Muscle layer of duodenum (tissue), 2 donors: ENCODE data around the gene LRRC4C.

Experiments
- H3K27ac ChIP-seq: one replicate; pipeline ENCODE4 v1.7.0; 2013; ENCODE audit warnings: mild to moderate bottlenecking, low read length
- H3K27me3 ChIP-seq: one replicate; pipeline ENCODE4 v1.7.0; 2013; ENCODE audit warnings: low read depth, mild to moderate bottlenecking, control low read depth, low read length
- H3K36me3 ChIP-seq, 2 donors: one replicate each; pipeline ENCODE4 v1.7.0; 2013; ENCODE audit warnings: low read length in 2 of 2, control low read depth in 1 of 2, mild to moderate bottlenecking in 1 of 2; ENCODE audit not compliant: insufficient read depth in 2 of 2, control insufficient read depth in 1 of 2
- H3K4me1 ChIP-seq, 2 donors: one replicate each; pipeline ENCODE4 v1.7.0; 2013; ENCODE audit warnings: low read length in 2 of 2, mild to moderate bottlenecking in 2 of 2, control low read depth in 1 of 2, moderate library complexity in 1 of 2; ENCODE audit not compliant: insufficient read depth in 2 of 2, control insufficient read depth in 1 of 2
- H3K4me3 ChIP-seq, 2 donors: one replicate each; pipeline ENCODE4 v1.7.0; 2013; ENCODE audit warnings: low read length in 2 of 2, low read depth in 1 of 2, mild to moderate bottlenecking in 1 of 2
- H3K9me3 ChIP-seq, 2 donors: one replicate each; pipeline ENCODE4 v1.7.0; 2013; ENCODE audit warnings: low read length in 2 of 2, control low read depth in 1 of 2, mild to moderate bottlenecking in 1 of 2; ENCODE audit not compliant: control insufficient read depth in 1 of 2
- donor health status: healthy.

LRRC4C gene

GRCh38 chr11:40679276-40679675 is 780.2 kb downstream of the LRRC4C start:
- no peaks in the 10 kb centered on the region for H3K27me3 ChIP-seq
- no peaks in the 10 kb centered on the region for H3K36me3 ChIP-seq
- H3K4me3 ChIP-seq, result no peak overlapping the region
- H3K9me3 ChIP-seq, result no peaks in the 10 kb centered on the region
- H3K4me1 ChIP-seq, result no peaks in the 10 kb centered on the region
- H3K27ac ChIP-seq, result no peak overlapping the region

- H3K4me1 ChIP-seq, result no peaks in the 10 kb centered on the region
- H3K4me3 ChIP-seq, result no peak overlapping the region
- H3K36me3 ChIP-seq, result no peaks in the 10 kb centered on the region
- no peak overlapping the region for H3K27ac ChIP-seq
- H3K9me3 ChIP-seq, result peaks cover 0 to 3% of the 10 kb centered on the region in 2 donors
- no peaks in the 10 kb centered on the region for H3K27me3 ChIP-seq
Measured at GRCh38 chr11:40647295-40647694, 812.2 kb downstream of the LRRC4C start.

- Histone ChIP-seq H3K4me1 (no peaks in the 10 kb centered on the region), H3K4me3 (no peak overlapping the region), H3K36me3 (no peaks in the 10 kb centered on the region), H3K27ac (no peak overlapping the region), H3K27me3 (no peaks in the 10 kb centered on the region), H3K9me3 (no peaks in the 10 kb centered on the region)
Measured at GRCh38 chr11:40642284-40642683, 817.2 kb downstream of the LRRC4C start.

GRCh38 chr11:40619654-40620053 is 839.8 kb downstream of the LRRC4C start:
- H3K36me3 ChIP-seq, result no peaks in the 10 kb centered on the region
- H3K4me1 ChIP-seq, result no peaks in the 10 kb centered on the region
- H3K4me3 ChIP-seq, result no peak overlapping the region
- no peak overlapping the region for H3K27ac ChIP-seq
- no peaks in the 10 kb centered on the region for H3K27me3 ChIP-seq
- H3K9me3 ChIP-seq, result no peaks in the 10 kb centered on the region

GRCh38 chr11:40606800-40607199 is 852.7 kb downstream of the LRRC4C start:
- peaks cover 5 to 17% of the 10 kb centered on the region in 2 donors for H3K9me3 ChIP-seq

GRCh38 chr11:40602866-40603552 is 856.4 kb downstream of the LRRC4C start:
- Histone ChIP-seq H3K27ac (no peak overlapping the region), H3K27me3 (no peaks in the 10 kb centered on the region), H3K9me3 (peaks cover 5 to 17% of the 10 kb centered on the region in 2 donors), H3K4me1 (no peaks in the 10 kb centered on the region), H3K36me3 (no peaks in the 10 kb centered on the region), H3K4me3 (no peak overlapping the region)

More at GRCh38 chr11:40606800-40607199, 852.7 kb downstream of the LRRC4C start:
- Histone ChIP-seq H3K27ac (no peak overlapping the region), H3K27me3 (no peaks in the 10 kb centered on the region), H3K36me3 (no peaks in the 10 kb centered on the region), H3K4me3 (peak overlapping the region in 1 of 2 donors; percentile 20), H3K4me1 (no peaks in the 10 kb centered on the region)

GRCh38 chr11:40597546-40598113 is 861.8 kb downstream of the LRRC4C start:
- Histone ChIP-seq H3K36me3 (no peaks in the 10 kb centered on the region), H3K27me3 (no peaks in the 10 kb centered on the region), H3K27ac (no peak overlapping the region), H3K4me1 (no peaks in the 10 kb centered on the region), H3K4me3 (no peak overlapping the region), H3K9me3 (no peaks in the 10 kb centered on the region)

- no peaks in the 10 kb centered on the region for H3K4me1 ChIP-seq
- H3K36me3 ChIP-seq, result no peaks in the 10 kb centered on the region
- H3K9me3 ChIP-seq, result no peaks in the 10 kb centered on the region
- no peak overlapping the region for H3K4me3 ChIP-seq
- H3K27me3 ChIP-seq, result no peaks in the 10 kb centered on the region
- no peak overlapping the region for H3K27ac ChIP-seq
Measured at GRCh38 chr11:40573254-40573891, 886.1 kb downstream of the LRRC4C start.

DNA sequence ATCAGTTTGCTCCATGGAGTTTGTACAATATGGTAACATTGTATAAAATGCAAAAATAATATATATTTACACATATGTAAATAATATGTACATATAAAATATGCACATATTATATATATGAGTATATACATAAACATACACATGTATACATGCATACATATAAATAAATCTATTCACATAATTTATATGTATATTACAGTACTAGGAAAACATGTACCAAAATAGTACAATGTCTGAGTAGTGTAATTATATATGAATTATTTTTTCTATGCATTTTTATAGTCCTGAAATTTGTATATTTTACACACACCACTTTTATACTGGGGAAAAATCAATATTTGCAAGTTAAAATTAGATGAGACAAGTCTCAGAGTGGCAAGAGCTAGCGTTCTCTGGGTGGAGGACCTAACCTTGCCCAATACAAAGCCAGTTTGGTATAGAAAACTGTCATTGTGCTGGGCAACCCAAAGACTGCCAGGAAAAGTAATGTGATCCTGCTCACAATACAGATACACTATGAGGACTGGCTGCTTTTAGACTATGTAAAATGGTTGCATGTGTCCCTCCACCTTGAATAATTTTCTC is 889.4 kb downstream of the LRRC4C start:
- H3K9me3 ChIP-seq, result no peaks in the 10 kb centered on the region
- no peak overlapping the region for H3K27ac ChIP-seq
- H3K4me1 ChIP-seq, result no peaks in the 10 kb centered on the region
- H3K36me3 ChIP-seq, result no peaks in the 10 kb centered on the region
- H3K4me3 ChIP-seq, result no peak overlapping the region
- no peaks in the 10 kb centered on the region for H3K27me3 ChIP-seq

DNA sequence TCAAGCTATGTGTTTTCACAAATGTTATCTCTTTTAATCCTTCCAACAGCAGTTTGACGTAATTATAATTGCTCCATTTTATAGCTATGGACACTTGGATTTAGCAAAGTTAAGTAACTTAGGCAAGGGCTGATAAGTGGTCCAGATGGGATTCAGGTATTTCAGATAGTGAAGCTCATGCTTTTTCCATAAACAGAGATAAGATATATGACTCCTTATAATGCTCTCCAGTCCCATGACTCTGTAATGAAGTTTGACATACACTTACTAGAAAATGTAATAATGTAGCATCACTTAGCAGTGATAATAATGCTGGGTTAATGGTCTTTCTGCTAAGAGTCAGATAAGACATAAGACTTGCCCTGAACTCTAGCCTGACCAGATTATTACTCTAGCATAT is 892.1 kb downstream of the LRRC4C start:
- H3K27ac ChIP-seq, result no peak overlapping the region
- H3K4me1 ChIP-seq, result no peaks in the 10 kb centered on the region
- H3K27me3 ChIP-seq, result no peaks in the 10 kb centered on the region
- no peaks in the 10 kb centered on the region for H3K36me3 ChIP-seq
- no peaks in the 10 kb centered on the region for H3K9me3 ChIP-seq
- H3K4me3 ChIP-seq, result no peak overlapping the region

- no peak overlapping the region for H3K27ac ChIP-seq
- H3K27me3 ChIP-seq, result no peaks in the 10 kb centered on the region
- H3K36me3 ChIP-seq, result no peaks in the 10 kb centered on the region
- no peak overlapping the region for H3K4me3 ChIP-seq
- no peaks in the 10 kb centered on the region for H3K9me3 ChIP-seq
- H3K4me1 ChIP-seq, result no peaks in the 10 kb centered on the region
Measured at GRCh38 chr11:40544162-40544561, 915.3 kb downstream of the LRRC4C start.
